Trophoblast cell (in vitro differentiated cells and primary cell): ENCODE data around the gene KLHL35.

Source experiments
- DNase-seq, 2 donors: peaks; one replicate each; pipeline ENCODE4 v3.0.0-alpha.2; 2016
- H2AFZ ChIP-seq: 2 replicates; pipeline ENCODE4 v1.6.1; 2013; ENCODE audit warnings: low read length, moderate library complexity, mild to moderate bottlenecking; ENCODE audit not compliant: insufficient read depth, poor library complexity
- H2AK5ac ChIP-seq: 2 replicates; pipeline ENCODE4 v1.6.1; 2013; ENCODE audit warnings: mild to moderate bottlenecking, low read length
- H2BK120ac ChIP-seq: 2 replicates; pipeline ENCODE4 v1.6.1; 2013; ENCODE audit warnings: low read length, mild to moderate bottlenecking, moderate library complexity; ENCODE audit not compliant: insufficient read depth, poor library complexity
- H2BK12ac ChIP-seq: 2 replicates; pipeline ENCODE4 v1.6.1; 2013; ENCODE audit warnings: mild to moderate bottlenecking, low read length, moderate library complexity
- H2BK5ac ChIP-seq: 2 replicates; pipeline ENCODE4 v1.6.1; 2013; ENCODE audit warnings: low read length, low read depth, moderate library complexity, mild to moderate bottlenecking; ENCODE audit not compliant: poor library complexity
- H3K14ac ChIP-seq: 2 replicates; pipeline ENCODE4 v1.6.1; 2013; ENCODE audit warnings: mild to moderate bottlenecking, low read length
- H3K18ac ChIP-seq: 2 replicates; pipeline ENCODE4 v1.6.1; 2013; ENCODE audit warnings: mild to moderate bottlenecking, low read length
- H3K23ac ChIP-seq: 2 replicates; pipeline ENCODE4 v1.6.1; 2013; ENCODE audit warnings: low read length
- H3K27ac ChIP-seq: 2 replicates; pipeline ENCODE4 v1.5.1; 2013; ENCODE audit warnings: low read depth, mild to moderate bottlenecking, inconsistent platforms, low read length, moderate library complexity
- H3K27me3 ChIP-seq: 2 replicates; pipeline ENCODE4 v1.6.1; 2013; ENCODE audit warnings: inconsistent platforms, mild to moderate bottlenecking, low read length, moderate library complexity; ENCODE audit not compliant: insufficient read depth
- H3K36me3 ChIP-seq, 2 experiments: 1 replicate in 1 of 2; 2 replicates in 1 of 2; pipeline ENCODE4 v1.6.1; 2013; ENCODE audit warnings: low read length in 2 of 2, mild to moderate bottlenecking in 2 of 2, moderate library complexity in 1 of 2; ENCODE audit not compliant: insufficient read depth in 2 of 2, control insufficient read depth in 1 of 2
- H3K4ac ChIP-seq: 2 replicates; pipeline ENCODE4 v1.6.1; 2013; ENCODE audit warnings: low read depth, mild to moderate bottlenecking, low read length, moderate library complexity
- H3K4me1 ChIP-seq, 2 experiments: 1 replicate in 1 of 2; 2 replicates in 1 of 2; pipeline ENCODE4 v1.6.1; 2013; ENCODE audit warnings: low read length in 2 of 2, mild to moderate bottlenecking in 2 of 2, moderate library complexity in 1 of 2; ENCODE audit not compliant: insufficient read depth in 2 of 2, control insufficient read depth in 1 of 2
- H3K4me2 ChIP-seq: 2 replicates; pipeline ENCODE4 v1.6.1; 2013; ENCODE audit warnings: inconsistent platforms, mild to moderate bottlenecking, low read length, moderate library complexity
- H3K4me3 ChIP-seq: 2 replicates; pipeline ENCODE4 v1.5.1; 2013; ENCODE audit warnings: mild to moderate bottlenecking, low read depth, low read length, inconsistent platforms
- H3K79me1 ChIP-seq: one replicate; pipeline ENCODE4 v1.6.1; 2013; ENCODE audit warnings: low read length
- H3K79me2 ChIP-seq: 2 replicates; pipeline ENCODE4 v1.6.1; 2013; ENCODE audit warnings: low read length, mild to moderate bottlenecking; ENCODE audit not compliant: control insufficient read depth, insufficient read depth, poor library complexity
- H3K9ac ChIP-seq: 2 replicates; pipeline ENCODE4 v1.6.1; 2013; ENCODE audit warnings: mild to moderate bottlenecking, low read length
- H3K9me3 ChIP-seq: 2 replicates; pipeline ENCODE4 v1.6.1; 2013; ENCODE audit warnings: low read depth, mild to moderate bottlenecking, control low read depth, inconsistent platforms, low read length; ENCODE audit not compliant: insufficient read depth
- H4K12ac ChIP-seq: 2 replicates; pipeline ENCODE4 v1.6.1; 2013; ENCODE audit warnings: low read depth, mild to moderate bottlenecking, low read length, moderate library complexity
- H4K8ac ChIP-seq: 2 replicates; pipeline ENCODE4 v1.6.1; 2013; ENCODE audit warnings: low read depth, mild to moderate bottlenecking, low read length, moderate library complexity
- H4K91ac ChIP-seq: one replicate; pipeline ENCODE4 v1.6.1; 2013; ENCODE audit warnings: low read depth, mild to moderate bottlenecking, low read length, moderate library complexity
- WGBS: extraction: QIAGEN DNeasy Blood & Tissue Kit; methylation state at CpG from one replicate; pipeline ENCODE4 v1.1.7; 2013; ENCODE audit warnings: missing lambda C conversion rate; ENCODE audit not compliant: insufficient read length, insufficient coverage; ENCODE audit errors: extremely low coverage; 5-methylcytosine and 5-hydroxymethylcytosine counted together

The KLHL35 gene

GRCh38 chr11:75435571-75435925 lies 2.5 kb upstream of the KLHL35 start:
- H3K27me3 ChIP-seq = peaks cover 30% of the 10 kb centered on the region
- no peak overlapping the region for H3K27ac ChIP-seq
- H3K36me3 ChIP-seq = no peaks in the 10 kb centered on the region

GRCh38 chr11:75434886-75435570 lies 2.0 kb upstream of the KLHL35 start:
- Histone ChIP-seq H3K4ac (no peak overlapping the region), H3K79me1 (no peaks in the 10 kb centered on the region), H3K14ac (no peak overlapping the region), H3K23ac (no peak overlapping the region), H3K4me3 (no peak overlapping the region), H3K9me3 (peaks cover 12% of the 10 kb centered on the region), H3K4me2 (no peak overlapping the region), H3K36me3 (no peaks in the 10 kb centered on the region), H3K27me3 (peaks cover 35% of the 10 kb centered on the region), H2AK5ac (no peak overlapping the region), H3K27ac (no peak overlapping the region), H2BK120ac (no peak overlapping the region), H4K8ac (no peak overlapping the region), H2BK5ac (no peak overlapping the region), H3K9ac (no peak overlapping the region), H3K18ac (no peak overlapping the region), H2BK12ac (no peak overlapping the region), H4K91ac (no peak overlapping the region), H3K79me2 (no peaks in the 10 kb centered on the region), H2AFZ (no peak overlapping the region), H4K12ac (no peak overlapping the region), H3K4me1 (peaks cover 4 to 5% of the 10 kb centered on the region in 2 experiments)
- DNase-seq = no peak
- whole genome bisulfite sequencing = no CpG with 5 or more reads among the region's 12 CpGs

More at GRCh38 chr11:75435571-75435925, 2.5 kb upstream of the KLHL35 start:
- no peak overlapping the region for H3K14ac ChIP-seq
- H3K4me2 ChIP-seq = no peak overlapping the region
- no peak overlapping the region for H3K23ac ChIP-seq
- no peaks in the 10 kb centered on the region for H3K79me2 ChIP-seq
- DNase-seq = no peak
- no peaks in the 10 kb centered on the region for H3K79me1 ChIP-seq
- H2BK12ac ChIP-seq = no peak overlapping the region
- H4K8ac ChIP-seq = no peak overlapping the region
- no peak overlapping the region for H2BK5ac ChIP-seq
- no peak overlapping the region for H2AK5ac ChIP-seq
- H4K91ac ChIP-seq = no peak overlapping the region
- H3K9ac ChIP-seq = no peak overlapping the region
- H3K9me3 ChIP-seq = peaks cover 8% of the 10 kb centered on the region
- no peak overlapping the region for H3K4ac ChIP-seq
- no peak overlapping the region for H2AFZ ChIP-seq
- no peak overlapping the region for H2BK120ac ChIP-seq
- H4K12ac ChIP-seq = no peak overlapping the region
- no CpG with 5 or more reads among the region's 9 CpGs for WGBS
- no peak overlapping the region for H3K18ac ChIP-seq
- H3K4me3 ChIP-seq = no peak overlapping the region
- no peaks in the 10 kb centered on the region for H3K4me1 ChIP-seq

- Histone ChIP-seq H2AFZ (no peak overlapping the region), H3K79me1 (no peaks in the 10 kb centered on the region), H3K79me2 (no peaks in the 10 kb centered on the region), H2BK5ac (no peak overlapping the region), H3K23ac (no peak overlapping the region), H3K4me1 (peaks cover 10% of the 10 kb centered on the region in 2 experiments), H3K4me2 (no peak overlapping the region), H3K36me3 (peaks cover 0 to 2% of the 10 kb centered on the region in 2 experiments), H2BK120ac (no peak overlapping the region), H4K12ac (no peak overlapping the region), H3K4me3 (no peak overlapping the region), H4K8ac (no peak overlapping the region), H3K14ac (no peak overlapping the region), H3K27ac (no peak overlapping the region), H3K9me3 (peaks cover 21% of the 10 kb centered on the region), H2BK12ac (no peak overlapping the region), H3K9ac (no peak overlapping the region), H3K18ac (no peak overlapping the region), H3K4ac (no peak overlapping the region), H2AK5ac (no peak overlapping the region), H4K91ac (no peak overlapping the region), H3K27me3 (peaks cover 43% of the 10 kb centered on the region)
- DNase-seq = no peak
- no CpG with 5 or more reads among the region's 4 CpGs for WGBS
These were observed 1.0 kb upstream of the KLHL35 start for GRCh38 chr11:75434051-75434450.

GRCh38 chr11:75433443-75433842 lies 440 bp upstream of the KLHL35 start:
- H3K36me3 ChIP-seq = peaks cover 0 to 2% of the 10 kb centered on the region in 2 experiments
- peaks cover 10% of the 10 kb centered on the region in 2 experiments for H3K4me1 ChIP-seq
- H3K14ac ChIP-seq = no peak overlapping the region
- H4K12ac ChIP-seq = no peak overlapping the region
- H3K4me3 ChIP-seq = no peak overlapping the region
- no peak overlapping the region for H2BK5ac ChIP-seq
- no CpG with 5 or more reads among the region's 6 CpGs for WGBS
- no peak overlapping the region for H3K9ac ChIP-seq
- H2BK120ac ChIP-seq = no peak overlapping the region
- no peak overlapping the region for H2AK5ac ChIP-seq
- H3K18ac ChIP-seq = no peak overlapping the region
- no peak overlapping the region for H2AFZ ChIP-seq
- no peak overlapping the region for H2BK12ac ChIP-seq
- peaks cover 23% of the 10 kb centered on the region for H3K9me3 ChIP-seq
- no peaks in the 10 kb centered on the region for H3K79me2 ChIP-seq
- H3K79me1 ChIP-seq = no peaks in the 10 kb centered on the region
- H3K27me3 ChIP-seq = peaks cover 49% of the 10 kb centered on the region
- no peak overlapping the region for H3K27ac ChIP-seq
- H4K91ac ChIP-seq = no peak overlapping the region
- H3K4ac ChIP-seq = no peak overlapping the region
- no peak overlapping the region for H4K8ac ChIP-seq
- H3K4me2 ChIP-seq = no peak overlapping the region
- DNase-seq = no peak
- H3K23ac ChIP-seq = no peak overlapping the region
